Chondrocyte (in vitro differentiated cells): ENCODE data around the gene ZNF74. TPM values are rescaled to one million over a fixed set of nuclear protein-coding genes. Genes with fewer than 3 reads are reported as not detected.
"Not testable (repeated sequence)": the region's sequence is repeated elsewhere in the genome, so short reads cannot be mapped to it uniquely, and the experiment has no call there.

Experiments
- DNase-seq: peaks from one replicate; pipeline ENCODE4 v3.0.0; 2021; ENCODE audit warnings: mixed read lengths, low spot score
- H3K27ac Mint-ChIP-seq: one replicate; pipeline ENCODE4 v1.8.0; 2021; ENCODE audit warnings: mild to moderate bottlenecking, moderate library complexity, mixed read lengths; ENCODE audit not compliant: unreplicated experiment
- H3K27me3 Mint-ChIP-seq: 2 replicates; pipeline ENCODE4 v1.8.0; 2021; ENCODE audit warnings: low read depth, mixed read lengths
- H3K36me3 Mint-ChIP-seq: 2 replicates; pipeline ENCODE4 v1.8.0; 2021; ENCODE audit warnings: low read depth, mixed read lengths
- H3K4me1 Mint-ChIP-seq: 2 replicates; pipeline ENCODE4 v1.8.0; 2021; ENCODE audit warnings: low read depth, mild to moderate bottlenecking, mixed read lengths
- H3K4me3 Mint-ChIP-seq: one replicate; pipeline ENCODE4 v1.8.0; 2021; ENCODE audit warnings: mild to moderate bottlenecking, moderate library complexity, mixed read lengths; ENCODE audit not compliant: unreplicated experiment
- H3K9me3 Mint-ChIP-seq: 2 replicates; pipeline ENCODE4 v1.8.0; 2021; ENCODE audit warnings: low read depth, mixed read lengths
- CTCF ChIP-seq: fragments of 200-600 bp; sonication (generic); IDR thresholded peaks from 2 replicates; pipeline ENCODE4 v1.5.0; 2021; ENCODE audit warnings: antibody characterized with exemption, mild to moderate bottlenecking, moderate library complexity
- total RNA-seq: library from RNA; stranded (reverse); gene quantifications from 3 replicates; pipeline ENCODE4 v1.2.1, GENCODE V29; 2021

ZNF74 gene
- total RNA-seq, 1 donor from 2014 or later = 15.7 TPM

GRCh38 chr22:20449819-20450550 is 56.0 kb downstream of the ZNF74 start:
- Mint-ChIP-seq H3K27me3 (no peaks in the 10 kb centered on the region), H3K9me3 (no peaks in the 10 kb centered on the region), H3K4me1 (peaks cover 3% of the 10 kb centered on the region), H3K36me3 (peaks cover 19% of the 10 kb centered on the region), H3K27ac (no peak overlapping the region), H3K4me3 (no peak overlapping the region)
- no peak for DNase-seq
- TF ChIP-seq CTCF = no peak

- Mint-ChIP-seq H3K36me3 (peaks cover 22% of the 10 kb centered on the region), H3K9me3 (no peaks in the 10 kb centered on the region), H3K4me1 (peaks cover 3% of the 10 kb centered on the region), H3K4me3 (no peak overlapping the region), H3K27me3 (no peaks in the 10 kb centered on the region), H3K27ac (no peak overlapping the region)
- no peak for DNase-seq
- no peak for TF ChIP-seq CTCF
Observed at GRCh38 chr22:20450551-20450906, 56.6 kb downstream of the ZNF74 start.

GRCh38 chr22:20451129-20451778 is 57.3 kb downstream of the ZNF74 start:
- peak; percentile 25 for DNase-seq
- H3K4me1 Mint-ChIP-seq, H3K27ac Mint-ChIP-seq, H3K27me3 Mint-ChIP-seq, H3K4me3 Mint-ChIP-seq, H3K9me3 Mint-ChIP-seq: not testable (repeated sequence)
- peaks cover 25% of the 10 kb centered on the region for H3K36me3 Mint-ChIP-seq

GRCh38 chr22:20451920-20452319 is 58.0 kb downstream of the ZNF74 start:
- no peak for TF ChIP-seq CTCF
- no peak overlapping the region for H3K4me3 Mint-ChIP-seq
- H3K4me1 Mint-ChIP-seq = peaks cover 12% of the 10 kb centered on the region
- peaks cover 26% of the 10 kb centered on the region for H3K36me3 Mint-ChIP-seq
- H3K9me3 Mint-ChIP-seq = no peaks in the 10 kb centered on the region
- no peak for DNase-seq
- H3K27me3 Mint-ChIP-seq = no peaks in the 10 kb centered on the region
- H3K27ac Mint-ChIP-seq = no peak overlapping the region

GRCh38 chr22:20453222-20453621 is 59.3 kb downstream of the ZNF74 start:
- Mint-ChIP-seq H3K27me3 (no peaks in the 10 kb centered on the region), H3K36me3 (peaks cover 26% of the 10 kb centered on the region), H3K4me3 (no peak overlapping the region), H3K27ac (no peak overlapping the region), H3K9me3 (no peaks in the 10 kb centered on the region), H3K4me1 (peaks cover 12% of the 10 kb centered on the region)
- DNase-seq = no peak
- TF ChIP-seq CTCF = no peak

- Mint-ChIP-seq H3K4me1 (peaks cover 30% of the 10 kb centered on the region), H3K36me3 (peaks cover 31% of the 10 kb centered on the region), H3K4me3 (no peak overlapping the region), H3K9me3 (no peaks in the 10 kb centered on the region), H3K27ac (no peak overlapping the region), H3K27me3 (no peaks in the 10 kb centered on the region)
- no peak for TF ChIP-seq CTCF
- no peak for DNase-seq
Observed at GRCh38 chr22:20455709-20456063, 61.7 kb downstream of the ZNF74 start.
